HL-60 (cell line): ENCODE results near the gene GTF2IRD1.
A peak's percentile ranks its signal among the peaks of the same experiment; 100 is the strongest.

Source experiments
- DNase-seq, 2 experiments: peaks; one replicate each; pipeline ENCODE4 v3.0.0-alpha.2; 2010 to 2020; ENCODE audit warnings: low read depth in 1 of 2, low spot score in 1 of 2
- H3K27ac ChIP-seq: fragments of 250-450 bp; sonication (Bioruptor Pico); replicated peaks from 2 replicates; pipeline ENCODE4 v1.5.1; 2020; ENCODE audit warnings: mild to moderate bottlenecking, moderate library complexity
- H3K27me3 ChIP-seq: fragments of 250-450 bp; sonication (Bioruptor Pico); 2 replicates; pipeline ENCODE4 v1.5.1; 2021; ENCODE audit warnings: mild to moderate bottlenecking, moderate library complexity; ENCODE audit not compliant: insufficient read depth, poor library complexity, severe bottlenecking
- H3K4me3 ChIP-seq: replicated peaks from 2 replicates; pipeline ENCODE4 v1.5.1; 2011; ENCODE audit warnings: mild to moderate bottlenecking, control low read depth, low read length; ENCODE audit not compliant: insufficient read depth
- GABPA ChIP-seq: IDR thresholded peaks from 2 replicates; pipeline ENCODE4 v1.6.1; 2012; ENCODE audit warnings: low read depth
- POLR2AphosphoS5 ChIP-seq: IDR thresholded peaks from 2 replicates; pipeline ENCODE4 v1.6.1; 2012; ENCODE audit warnings: low read depth
- SPI1 ChIP-seq: IDR thresholded peaks from 2 replicates; pipeline ENCODE4 v1.6.1; 2012; ENCODE audit warnings: low read depth, mild to moderate bottlenecking, borderline replicate concordance
- TF ChIP-seq, protein P1 (sequence below): IDR thresholded peaks from 2 replicates; pipeline ENCODE4 v1.6.1; 2012; ENCODE audit warnings: low read depth; ENCODE audit not compliant: insufficient replicate concordance
- TF ChIP-seq, protein P2 (sequence below): IDR thresholded peaks from one replicate; pipeline ENCODE4 v1.5.1; 2011; ENCODE audit warnings: low read length, control low read depth, inconsistent platforms; ENCODE audit not compliant: insufficient read depth

GTF2IRD1 gene

DNA sequence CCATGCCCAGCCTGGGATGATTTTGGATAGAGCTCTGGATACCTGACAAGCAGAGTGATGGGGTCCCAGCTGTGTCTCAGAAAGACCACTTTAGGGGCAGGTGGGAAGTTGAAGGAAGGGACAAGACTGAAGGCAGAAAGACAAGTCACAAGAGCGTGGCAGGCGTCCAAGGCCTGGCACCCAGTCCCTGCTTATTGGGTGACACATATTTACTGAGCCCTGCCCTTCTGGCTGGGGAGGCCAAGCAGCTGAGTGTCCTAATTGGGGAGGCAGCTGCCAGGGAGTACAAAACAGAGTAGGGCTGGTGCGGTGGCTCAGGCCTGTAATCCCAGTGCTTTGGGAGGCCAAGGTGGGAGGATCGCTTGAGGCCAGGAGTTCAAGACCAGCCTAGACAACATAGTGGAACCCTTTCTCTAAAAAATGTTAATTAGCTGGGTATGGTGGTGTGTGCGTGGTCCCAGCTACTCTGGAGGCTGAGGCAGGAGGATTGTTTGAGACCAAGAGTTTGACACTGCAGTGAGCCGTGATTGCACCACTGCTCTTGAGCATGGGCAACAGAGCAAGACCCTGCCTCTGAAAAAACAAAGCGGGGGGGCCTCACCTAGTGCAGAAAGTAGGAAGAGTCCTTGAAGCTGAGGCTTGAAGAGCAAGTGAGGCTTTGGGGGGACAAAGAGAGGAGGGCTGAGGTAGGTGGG, 150.8 kb downstream of the GTF2IRD1 start:
- Histone ChIP-seq H3K4me3 (no peak overlapping the region), H3K27ac (no peak overlapping the region), H3K27me3 (no peaks in the 10 kb centered on the region)
- no peak for DNase-seq
- TF ChIP-seq POLR2AphosphoS5 = no peak
- TF ChIP-seq, protein P1, sequence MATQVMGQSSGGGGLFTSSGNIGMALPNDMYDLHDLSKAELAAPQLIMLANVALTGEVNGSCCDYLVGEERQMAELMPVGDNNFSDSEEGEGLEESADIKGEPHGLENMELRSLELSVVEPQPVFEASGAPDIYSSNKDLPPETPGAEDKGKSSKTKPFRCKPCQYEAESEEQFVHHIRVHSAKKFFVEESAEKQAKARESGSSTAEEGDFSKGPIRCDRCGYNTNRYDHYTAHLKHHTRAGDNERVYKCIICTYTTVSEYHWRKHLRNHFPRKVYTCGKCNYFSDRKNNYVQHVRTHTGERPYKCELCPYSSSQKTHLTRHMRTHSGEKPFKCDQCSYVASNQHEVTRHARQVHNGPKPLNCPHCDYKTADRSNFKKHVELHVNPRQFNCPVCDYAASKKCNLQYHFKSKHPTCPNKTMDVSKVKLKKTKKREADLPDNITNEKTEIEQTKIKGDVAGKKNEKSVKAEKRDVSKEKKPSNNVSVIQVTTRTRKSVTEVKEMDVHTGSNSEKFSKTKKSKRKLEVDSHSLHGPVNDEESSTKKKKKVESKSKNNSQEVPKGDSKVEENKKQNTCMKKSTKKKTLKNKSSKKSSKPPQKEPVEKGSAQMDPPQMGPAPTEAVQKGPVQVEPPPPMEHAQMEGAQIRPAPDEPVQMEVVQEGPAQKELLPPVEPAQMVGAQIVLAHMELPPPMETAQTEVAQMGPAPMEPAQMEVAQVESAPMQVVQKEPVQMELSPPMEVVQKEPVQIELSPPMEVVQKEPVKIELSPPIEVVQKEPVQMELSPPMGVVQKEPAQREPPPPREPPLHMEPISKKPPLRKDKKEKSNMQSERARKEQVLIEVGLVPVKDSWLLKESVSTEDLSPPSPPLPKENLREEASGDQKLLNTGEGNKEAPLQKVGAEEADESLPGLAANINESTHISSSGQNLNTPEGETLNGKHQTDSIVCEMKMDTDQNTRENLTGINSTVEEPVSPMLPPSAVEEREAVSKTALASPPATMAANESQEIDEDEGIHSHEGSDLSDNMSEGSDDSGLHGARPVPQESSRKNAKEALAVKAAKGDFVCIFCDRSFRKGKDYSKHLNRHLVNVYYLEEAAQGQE = no peak
- TF ChIP-seq, protein P2, sequence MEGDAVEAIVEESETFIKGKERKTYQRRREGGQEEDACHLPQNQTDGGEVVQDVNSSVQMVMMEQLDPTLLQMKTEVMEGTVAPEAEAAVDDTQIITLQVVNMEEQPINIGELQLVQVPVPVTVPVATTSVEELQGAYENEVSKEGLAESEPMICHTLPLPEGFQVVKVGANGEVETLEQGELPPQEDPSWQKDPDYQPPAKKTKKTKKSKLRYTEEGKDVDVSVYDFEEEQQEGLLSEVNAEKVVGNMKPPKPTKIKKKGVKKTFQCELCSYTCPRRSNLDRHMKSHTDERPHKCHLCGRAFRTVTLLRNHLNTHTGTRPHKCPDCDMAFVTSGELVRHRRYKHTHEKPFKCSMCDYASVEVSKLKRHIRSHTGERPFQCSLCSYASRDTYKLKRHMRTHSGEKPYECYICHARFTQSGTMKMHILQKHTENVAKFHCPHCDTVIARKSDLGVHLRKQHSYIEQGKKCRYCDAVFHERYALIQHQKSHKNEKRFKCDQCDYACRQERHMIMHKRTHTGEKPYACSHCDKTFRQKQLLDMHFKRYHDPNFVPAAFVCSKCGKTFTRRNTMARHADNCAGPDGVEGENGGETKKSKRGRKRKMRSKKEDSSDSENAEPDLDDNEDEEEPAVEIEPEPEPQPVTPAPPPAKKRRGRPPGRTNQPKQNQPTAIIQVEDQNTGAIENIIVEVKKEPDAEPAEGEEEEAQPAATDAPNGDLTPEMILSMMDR = no peak
- no peak for TF ChIP-seq SPI1

- peak overlapping the region; percentile 25 for H3K4me3 ChIP-seq
- peak in 1 of 2 experiments; percentile 23 for DNase-seq
- TF ChIP-seq POLR2AphosphoS5 = no peak
- TF ChIP-seq, protein P1 = no peak
- no peak for TF ChIP-seq GABPA
- TF ChIP-seq, protein P2 = no peak
- TF ChIP-seq SPI1 = no peak; the same call in 1 of the 2 replicates
- no peaks in the 10 kb centered on the region for H3K27me3 ChIP-seq
- no peak overlapping the region for H3K27ac ChIP-seq
Measured at GRCh38 chr7:74606101-74606908, 152.6 kb downstream of the GTF2IRD1 start.

- no peak for DNase-seq
- Histone ChIP-seq H3K27me3 (no peaks in the 10 kb centered on the region), H3K4me3 (peak overlapping the region; percentile 25), H3K27ac (no peak overlapping the region)
- TF ChIP-seq, protein P1 = no peak
- TF ChIP-seq, protein P2 = no peak
- TF ChIP-seq GABPA (no peak), SPI1 (no peak), POLR2AphosphoS5 (no peak)
Measured at GRCh38 chr7:74606909-74607510, 153.3 kb downstream of the GTF2IRD1 start.
